ENCODE data around the gene USP34. TPM values are rescaled to one million over a fixed set of nuclear protein-coding genes. Genes with fewer than 3 reads are reported as not detected.

Gene USP34, protein sequence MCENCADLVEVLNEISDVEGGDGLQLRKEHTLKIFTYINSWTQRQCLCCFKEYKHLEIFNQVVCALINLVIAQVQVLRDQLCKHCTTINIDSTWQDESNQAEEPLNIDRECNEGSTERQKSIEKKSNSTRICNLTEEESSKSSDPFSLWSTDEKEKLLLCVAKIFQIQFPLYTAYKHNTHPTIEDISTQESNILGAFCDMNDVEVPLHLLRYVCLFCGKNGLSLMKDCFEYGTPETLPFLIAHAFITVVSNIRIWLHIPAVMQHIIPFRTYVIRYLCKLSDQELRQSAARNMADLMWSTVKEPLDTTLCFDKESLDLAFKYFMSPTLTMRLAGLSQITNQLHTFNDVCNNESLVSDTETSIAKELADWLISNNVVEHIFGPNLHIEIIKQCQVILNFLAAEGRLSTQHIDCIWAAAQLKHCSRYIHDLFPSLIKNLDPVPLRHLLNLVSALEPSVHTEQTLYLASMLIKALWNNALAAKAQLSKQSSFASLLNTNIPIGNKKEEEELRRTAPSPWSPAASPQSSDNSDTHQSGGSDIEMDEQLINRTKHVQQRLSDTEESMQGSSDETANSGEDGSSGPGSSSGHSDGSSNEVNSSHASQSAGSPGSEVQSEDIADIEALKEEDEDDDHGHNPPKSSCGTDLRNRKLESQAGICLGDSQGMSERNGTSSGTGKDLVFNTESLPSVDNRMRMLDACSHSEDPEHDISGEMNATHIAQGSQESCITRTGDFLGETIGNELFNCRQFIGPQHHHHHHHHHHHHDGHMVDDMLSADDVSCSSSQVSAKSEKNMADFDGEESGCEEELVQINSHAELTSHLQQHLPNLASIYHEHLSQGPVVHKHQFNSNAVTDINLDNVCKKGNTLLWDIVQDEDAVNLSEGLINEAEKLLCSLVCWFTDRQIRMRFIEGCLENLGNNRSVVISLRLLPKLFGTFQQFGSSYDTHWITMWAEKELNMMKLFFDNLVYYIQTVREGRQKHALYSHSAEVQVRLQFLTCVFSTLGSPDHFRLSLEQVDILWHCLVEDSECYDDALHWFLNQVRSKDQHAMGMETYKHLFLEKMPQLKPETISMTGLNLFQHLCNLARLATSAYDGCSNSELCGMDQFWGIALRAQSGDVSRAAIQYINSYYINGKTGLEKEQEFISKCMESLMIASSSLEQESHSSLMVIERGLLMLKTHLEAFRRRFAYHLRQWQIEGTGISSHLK (N-terminal part only)
- total RNA-seq = 81.8 and 83.2 TPM in 2 replicates

DNA sequence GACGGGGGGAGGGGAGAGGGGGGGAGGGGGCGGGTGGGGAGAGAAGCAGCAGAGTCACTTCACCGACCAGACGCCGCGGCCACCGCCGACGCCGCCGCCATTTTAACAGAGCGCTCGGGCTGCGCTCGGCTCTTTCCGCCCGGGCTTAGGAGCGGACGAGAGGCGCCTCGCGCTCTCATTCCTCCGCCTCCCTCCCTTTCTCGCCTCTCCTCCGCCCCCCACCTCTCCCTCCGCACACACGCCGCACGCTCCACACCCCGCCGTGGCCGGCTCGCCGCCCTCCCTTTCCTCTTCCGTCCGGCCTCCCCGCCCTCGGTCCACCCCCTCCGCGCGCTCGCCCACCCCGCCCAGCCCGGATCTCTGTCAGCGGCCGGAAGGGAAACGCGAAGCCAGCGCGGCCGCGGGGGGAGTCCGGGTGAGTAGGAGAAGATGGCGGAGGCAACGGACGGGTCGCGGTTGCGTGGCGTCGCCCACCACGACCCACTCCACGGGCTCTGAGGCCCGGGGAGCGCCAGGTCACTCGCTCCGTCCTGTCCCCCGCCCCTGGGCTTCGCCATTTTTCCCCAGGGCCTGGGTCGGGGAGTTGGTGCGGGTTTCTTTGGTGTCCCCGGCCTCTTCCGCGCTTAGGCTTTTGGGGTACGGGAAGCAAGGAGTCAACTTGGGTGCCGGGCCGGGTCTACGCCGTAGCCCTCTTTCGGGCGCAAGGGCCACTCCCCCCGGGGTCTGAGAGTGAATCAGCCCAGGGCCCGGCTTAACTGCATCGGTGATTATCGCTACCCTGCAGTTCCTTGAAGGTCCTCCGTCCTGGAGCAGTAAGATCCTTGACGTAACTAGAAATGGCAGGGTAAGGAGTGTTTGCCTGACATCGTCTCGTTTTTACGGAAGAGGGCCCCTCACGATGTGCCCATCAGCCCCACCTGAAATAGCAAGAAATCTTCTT, at the start of gene USP34:
Gene USP34 (minus strand): TSS at position 123 of the 940 bp plus-strand sequence. CDS start 395 bp downstream, outside the sequence.
- Histone ChIP-seq H3K36me3 (ENCODE audit: control insufficient read depth, insufficient read depth, low read length) (no peaks in the 10 kb centered on the region), H3K27me3 (ENCODE audit: control insufficient read depth, insufficient read depth, low read length) (no peaks in the 10 kb centered on the region), H3K4me3 (ENCODE audit: low read depth, low read length) (peak within 1 kb of the TSS; percentile 96)
- FAIRE-seq (no peak), DNase-seq (ENCODE audit: low read depth) (peak; percentile 83)
- TF ChIP-seq, protein P1, sequence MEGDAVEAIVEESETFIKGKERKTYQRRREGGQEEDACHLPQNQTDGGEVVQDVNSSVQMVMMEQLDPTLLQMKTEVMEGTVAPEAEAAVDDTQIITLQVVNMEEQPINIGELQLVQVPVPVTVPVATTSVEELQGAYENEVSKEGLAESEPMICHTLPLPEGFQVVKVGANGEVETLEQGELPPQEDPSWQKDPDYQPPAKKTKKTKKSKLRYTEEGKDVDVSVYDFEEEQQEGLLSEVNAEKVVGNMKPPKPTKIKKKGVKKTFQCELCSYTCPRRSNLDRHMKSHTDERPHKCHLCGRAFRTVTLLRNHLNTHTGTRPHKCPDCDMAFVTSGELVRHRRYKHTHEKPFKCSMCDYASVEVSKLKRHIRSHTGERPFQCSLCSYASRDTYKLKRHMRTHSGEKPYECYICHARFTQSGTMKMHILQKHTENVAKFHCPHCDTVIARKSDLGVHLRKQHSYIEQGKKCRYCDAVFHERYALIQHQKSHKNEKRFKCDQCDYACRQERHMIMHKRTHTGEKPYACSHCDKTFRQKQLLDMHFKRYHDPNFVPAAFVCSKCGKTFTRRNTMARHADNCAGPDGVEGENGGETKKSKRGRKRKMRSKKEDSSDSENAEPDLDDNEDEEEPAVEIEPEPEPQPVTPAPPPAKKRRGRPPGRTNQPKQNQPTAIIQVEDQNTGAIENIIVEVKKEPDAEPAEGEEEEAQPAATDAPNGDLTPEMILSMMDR (IDR thresholded peaks at IDR 0.05; ENCODE audit: insufficient read depth, low read length, severe bottlenecking) = peak; percentile 1

- TF ChIP-seq, protein P1 (IDR thresholded peaks at IDR 0.05; ENCODE audit: insufficient read depth, low read length, severe bottlenecking) = no peak
- peak; percentile 55 for DNase-seq (ENCODE audit: low read depth)
- no peak for FAIRE-seq
- Histone ChIP-seq H3K36me3 (ENCODE audit: control insufficient read depth, insufficient read depth, low read length) (peaks cover 13% of the 10 kb centered on the region), H3K27me3 (ENCODE audit: control insufficient read depth, insufficient read depth, low read length) (no peaks in the 10 kb centered on the region), H3K4me3 (ENCODE audit: low read depth, low read length) (no peak overlapping the region)
These were observed 49.4 kb upstream of the USP34 start for GRCh38 chr2:61520261-61520660.

GRCh38 chr2:61512768-61513398, 42.0 kb upstream of the USP34 start:
- H3K4me3 ChIP-seq (ENCODE audit: low read depth, low read length) = no peak overlapping the region
- H3K36me3 ChIP-seq (ENCODE audit: control insufficient read depth, insufficient read depth, low read length) = peaks cover 14% of the 10 kb centered on the region
- no peaks in the 10 kb centered on the region for H3K27me3 ChIP-seq (ENCODE audit: control insufficient read depth, insufficient read depth, low read length)
- DNase-seq (ENCODE audit: low read depth) (no peak), FAIRE-seq (no peak)
- TF ChIP-seq, protein P1 (IDR thresholded peaks at IDR 0.05; ENCODE audit: insufficient read depth, low read length, severe bottlenecking) = no peak

DNA sequence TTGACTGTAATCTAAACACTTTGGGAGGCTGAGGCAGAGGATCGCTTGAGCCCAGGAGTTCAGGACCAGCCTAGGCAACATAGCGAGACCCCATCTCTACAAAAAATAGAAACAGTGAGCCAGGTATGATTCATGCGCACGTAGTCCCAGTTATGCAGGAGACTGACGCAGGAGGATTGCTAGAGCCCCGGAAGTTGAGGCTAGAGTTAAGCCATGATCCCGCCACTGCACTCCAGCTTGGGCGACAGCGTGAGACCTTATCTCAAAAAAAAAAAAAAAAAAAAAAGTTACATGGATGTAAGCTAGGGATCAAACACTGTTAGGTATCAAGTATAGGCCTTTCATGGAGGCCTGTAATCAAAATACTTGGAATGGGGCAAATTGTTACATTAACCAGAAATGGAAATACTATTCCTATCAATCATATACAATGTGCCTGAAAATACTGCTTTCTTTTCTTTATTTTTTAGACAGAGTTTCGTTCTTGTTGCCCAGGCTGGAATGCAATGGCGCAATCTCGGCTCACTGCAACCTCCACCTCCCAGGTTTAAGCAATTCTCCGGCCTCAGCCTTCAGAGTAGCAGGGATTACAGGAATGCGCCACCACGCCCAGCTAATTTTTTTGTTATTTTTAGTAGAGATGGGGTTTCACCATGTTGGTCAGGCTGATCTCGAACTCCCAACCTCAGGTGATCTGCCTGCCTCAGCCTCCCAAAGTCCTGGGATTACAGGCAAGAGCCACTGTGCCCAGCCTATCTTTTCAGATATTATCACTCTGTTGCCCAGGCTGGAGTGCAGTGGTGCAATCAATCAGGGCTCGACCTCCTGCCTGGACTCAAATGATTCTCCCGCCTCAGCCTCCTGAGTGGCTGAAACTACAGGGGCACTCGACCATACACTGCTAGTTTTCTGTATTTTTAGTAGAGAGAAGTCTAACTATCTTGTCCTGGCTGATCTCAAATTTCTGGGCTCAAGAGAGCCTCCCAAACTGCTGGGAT, 40.1 kb upstream of the USP34 start:
- FAIRE-seq = no peak
- no peaks in the 10 kb centered on the region for H3K27me3 ChIP-seq (ENCODE audit: control insufficient read depth, insufficient read depth, low read length)
- TF ChIP-seq, protein P1 (IDR thresholded peaks at IDR 0.05; ENCODE audit: insufficient read depth, low read length, severe bottlenecking) = no peak
- peaks cover 14% of the 10 kb centered on the region for H3K36me3 ChIP-seq (ENCODE audit: control insufficient read depth, insufficient read depth, low read length)
- no peak for DNase-seq (ENCODE audit: low read depth)
- no peak overlapping the region for H3K4me3 ChIP-seq (ENCODE audit: low read depth, low read length)
